ENCODE measurements around the gene TANC1. TPM values are rescaled to one million over a fixed set of nuclear protein-coding genes. Genes with fewer than 3 reads are reported as not detected.

The TANC1 gene
- polyA plus RNA-seq, 1 donor = 29.3 TPM

- no peak for DNase-seq
Observed at GRCh38 chr2:159275111-159275510, 306.7 kb downstream of the TANC1 start.

GRCh38 chr2:159279700-159280099 is 311.3 kb downstream of the TANC1 start:
- no peak for DNase-seq

DNA sequence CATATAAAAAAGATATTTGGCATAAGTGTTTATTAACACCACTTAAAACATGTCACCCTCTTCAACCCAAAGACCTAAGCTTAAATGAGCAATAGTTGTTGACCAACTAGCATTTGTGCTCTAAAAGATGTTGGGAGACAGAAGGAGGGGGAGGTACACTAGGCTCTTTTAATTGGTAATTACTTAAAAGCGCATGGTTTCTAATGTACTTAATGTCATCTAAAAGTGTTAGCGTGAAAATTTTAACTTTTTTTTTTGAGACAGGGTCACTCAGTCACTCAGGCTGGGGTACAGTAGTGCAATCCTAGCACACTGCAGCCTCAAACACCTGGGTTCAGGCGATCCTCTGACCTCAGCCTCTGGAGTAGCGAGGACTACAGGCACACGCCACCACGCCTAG is 312.6 kb downstream of the TANC1 start:
- no peak for DNase-seq

Other genes starting within 250 kb of the TANC1 start
- not detected for gene DAPL1, start 173.3 kb upstream of the TANC1 start, polyA plus RNA-seq (ENCODE audit: insufficient read length)